Vagina (tissue), 2 donors: ENCODE measurements around the gene HFE.

Experiments
- CTCF ChIP-seq, 3 experiments: fragments of 450-650 bp in 2 of 3; fragments of 200-600 bp in 1 of 3; sonication (generic) in 1 of 3; IDR thresholded peaks; one replicate each; pipeline ENCODE4 v1.5.1; 2017 to 2019; ENCODE audit warnings: antibody characterized with exemption in 3 of 3, mild to moderate bottlenecking in 2 of 3, moderate library complexity in 2 of 3
- POLR2A ChIP-seq, 2 donors: fragments of 450-650 bp; IDR thresholded peaks; one replicate each; pipeline ENCODE4 v1.6.1; 2017; ENCODE audit warnings: antibody characterized with exemption in 2 of 2, mild to moderate bottlenecking in 2 of 2, moderate library complexity in 2 of 2
- POLR2AphosphoS5 ChIP-seq, 2 donors: sonication (generic); formaldehyde crosslinking; IDR thresholded peaks; one replicate each; pipeline ENCODE4 v1.9.0; 2017; ENCODE audit warnings: antibody characterized with exemption in 2 of 2, mild to moderate bottlenecking in 2 of 2, low read depth in 1 of 2; ENCODE audit not compliant: insufficient read depth in 1 of 2

- TF ChIP-seq CTCF (IDR thresholded peaks at IDR 0.05) (no peak), POLR2A (IDR thresholded peaks at IDR 0.05) (peak in 1 of 2 donors; percentile 59), POLR2AphosphoS5 (IDR thresholded peaks at IDR 0.05; ENCODE audit: insufficient read depth in 1 of 2, low read depth in 1 of 2) (no peak)
Measured at GRCh38 chr6:26123675-26123946, 36.4 kb downstream of the HFE start.
